Transverse colon (tissue), 4 donors: ENCODE results near the gene HEXD. TPM values are rescaled to one million over a fixed set of nuclear protein-coding genes. Genes with fewer than 3 reads are reported as not detected.

ENCODE experiments used
- DNase-seq: peaks from one replicate; pipeline ENCODE4 v3.0.0-alpha.2; 2019
- H3K27ac ChIP-seq, 4 donors: fragments of 200-600 bp; sonication (generic); 2 replicates each; pipeline ENCODE4 v1.5.1; 2016 to 2018; ENCODE audit warnings: inconsistent platforms in 4 of 4
- H3K27me3 ChIP-seq: fragments of 200-600 bp; sonication (generic); 2 replicates; pipeline ENCODE4 v1.5.1; 2017; ENCODE audit warnings: inconsistent platforms
- H3K36me3 ChIP-seq, 4 donors: fragments of 200-600 bp; sonication (generic); 2 replicates each; pipeline ENCODE4 v1.5.1; 2017 to 2019; ENCODE audit warnings: inconsistent platforms in 4 of 4
- H3K4me1 ChIP-seq, 4 donors: fragments of 200-600 bp; sonication (generic); 2 replicates each; pipeline ENCODE4 v1.5.1; 2017 to 2020; ENCODE audit warnings: inconsistent platforms in 4 of 4
- H3K4me3 ChIP-seq, 4 donors: fragments of 200-600 bp; sonication (generic); 1 replicate in 1 of 4; 2 replicates in 3 of 4; pipeline versions ENCODE4 v1.5.1 to v1.6.1; 2017 to 2019; ENCODE audit warnings: inconsistent platforms in 4 of 4
- H3K9me3 ChIP-seq, 2 donors: fragments of 200-600 bp; sonication (generic); 2 replicates each; pipeline ENCODE4 v1.5.1; 2017 to 2019; ENCODE audit warnings: inconsistent platforms in 2 of 2
- EP300 ChIP-seq: sonication (generic); formaldehyde crosslinking; IDR thresholded peaks from one replicate; pipeline ENCODE4 v1.6.1; 2017; ENCODE audit warnings: antibody characterized with exemption, low read depth
- POLR2A ChIP-seq: fragments of 450-650 bp; IDR thresholded peaks from one replicate; pipeline ENCODE4 v1.6.1; 2016; ENCODE audit warnings: antibody characterized with exemption, mild to moderate bottlenecking, moderate library complexity
- POLR2AphosphoS5 ChIP-seq, 3 donors: sonication (generic); formaldehyde crosslinking; IDR thresholded peaks; one replicate each; pipeline ENCODE4 v1.6.1; 2016; ENCODE audit warnings: antibody characterized with exemption in 3 of 3
- WGBS, 2 donors: methylation state at CpG; one replicate each; pipeline ENCODE4 v1.1.5; 2018; ENCODE audit warnings: low coverage in 1 of 2; 5-methylcytosine and 5-hydroxymethylcytosine counted together
- in situ Hi-C, 4 donors: fragments of 200-750 bp; cut with MboI; loops; one replicate each; pipeline versions ENCODE4 v1.15.0 to v1.15.1; 2017; ENCODE audit warnings: low sequenced_read_pairs in 3 of 4, low pct_ligation_motif_present in 1 of 4, low pct_unique_long_range_greater_than_20kb in 1 of 4
- intact Hi-C: fragments of 100-400 bp; cut with DNase I; formaldehyde crosslinking; loops from one replicate; pipeline ENCODE4 v1.15.1; 2023; ENCODE audit warnings: low total_unique reads
- total RNA-seq, 4 donors: library from RNA; depleted of rRNA; stranded (reverse); fragments of >200 nt; gene quantifications; one replicate each; pipeline ENCODE4 v1.1.0, GENCODE V29; 2016
- TF ChIP-seq, protein P1 (sequence below), 5 experiments: fragments of 200-600 bp in 3 of 5; fragments of 450-650 bp in 2 of 5; sonication (generic) in 3 of 5; IDR thresholded peaks; 1 replicate in 2 of 5; 2 replicates in 3 of 5; pipeline ENCODE4 v1.5.1; 2016 to 2017; ENCODE audit warnings: antibody characterized with exemption in 5 of 5, inconsistent platforms in 3 of 5, mild to moderate bottlenecking in 2 of 5, moderate library complexity in 1 of 5

HEXD gene
- total RNA-seq, 4 donors from 2014 or later = 45.5 to 258 (median 102) TPM

DNA sequence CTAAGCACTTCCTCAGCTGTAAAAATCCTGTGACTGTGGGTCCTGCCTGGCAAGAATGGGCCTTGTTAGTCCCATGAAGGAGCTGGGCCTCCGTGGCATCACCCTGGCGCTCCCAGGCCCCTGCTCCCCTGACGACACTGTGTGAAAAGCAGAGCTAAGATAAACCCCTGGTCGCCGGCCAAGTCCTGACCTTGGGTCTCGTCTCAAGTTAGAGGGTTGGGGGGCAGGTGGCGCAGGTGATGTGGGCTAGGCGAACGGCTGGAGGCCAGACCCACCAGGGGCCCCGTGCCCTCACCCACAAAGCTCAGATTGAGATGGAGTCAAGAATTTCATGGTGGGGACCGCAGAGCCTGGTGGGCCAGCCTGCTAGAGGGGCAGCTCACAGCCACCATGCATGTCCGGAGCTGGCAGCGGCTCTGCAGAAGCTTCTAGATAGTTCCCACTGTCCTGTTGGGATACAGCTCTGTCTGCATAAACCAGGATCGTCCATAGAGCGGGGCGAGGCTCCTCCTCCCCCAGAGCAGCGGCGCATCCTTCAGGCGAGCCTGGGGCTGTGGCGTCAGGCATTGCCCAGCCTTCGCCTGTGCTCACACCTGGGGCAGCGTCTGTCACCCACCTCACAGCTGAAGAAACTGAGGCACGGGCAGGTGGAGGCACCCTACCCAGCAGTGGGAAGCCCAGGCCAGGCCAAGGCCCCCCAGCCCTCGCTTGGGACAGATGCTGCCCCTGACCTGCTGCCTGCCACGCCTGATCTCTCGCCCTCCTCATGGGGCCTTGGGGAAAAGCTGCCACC is 20.4 kb downstream of the HEXD start:
- WGBS, 2 donors = 88% methylated on average over 25 of the region's 26 CpGs; no CpG with 5 or more reads in 1 of the 2 donors
- intact Hi-C loops (no loop called here), in situ Hi-C loops (no loop called here)
- DNase-seq = no peak
- H3K9me3 ChIP-seq = no peaks in the 10 kb centered on the region
- H3K4me1 ChIP-seq = peaks cover 0 to 3% (median 1%) of the 10 kb centered on the region in 4 donors
- H3K36me3 ChIP-seq = no peaks in the 10 kb centered on the region
- no peak for TF ChIP-seq EP300
- TF ChIP-seq POLR2AphosphoS5 (IDR thresholded peaks at IDR 0.05) = no peak
- no peak for TF ChIP-seq POLR2A
- TF ChIP-seq, protein P1, sequence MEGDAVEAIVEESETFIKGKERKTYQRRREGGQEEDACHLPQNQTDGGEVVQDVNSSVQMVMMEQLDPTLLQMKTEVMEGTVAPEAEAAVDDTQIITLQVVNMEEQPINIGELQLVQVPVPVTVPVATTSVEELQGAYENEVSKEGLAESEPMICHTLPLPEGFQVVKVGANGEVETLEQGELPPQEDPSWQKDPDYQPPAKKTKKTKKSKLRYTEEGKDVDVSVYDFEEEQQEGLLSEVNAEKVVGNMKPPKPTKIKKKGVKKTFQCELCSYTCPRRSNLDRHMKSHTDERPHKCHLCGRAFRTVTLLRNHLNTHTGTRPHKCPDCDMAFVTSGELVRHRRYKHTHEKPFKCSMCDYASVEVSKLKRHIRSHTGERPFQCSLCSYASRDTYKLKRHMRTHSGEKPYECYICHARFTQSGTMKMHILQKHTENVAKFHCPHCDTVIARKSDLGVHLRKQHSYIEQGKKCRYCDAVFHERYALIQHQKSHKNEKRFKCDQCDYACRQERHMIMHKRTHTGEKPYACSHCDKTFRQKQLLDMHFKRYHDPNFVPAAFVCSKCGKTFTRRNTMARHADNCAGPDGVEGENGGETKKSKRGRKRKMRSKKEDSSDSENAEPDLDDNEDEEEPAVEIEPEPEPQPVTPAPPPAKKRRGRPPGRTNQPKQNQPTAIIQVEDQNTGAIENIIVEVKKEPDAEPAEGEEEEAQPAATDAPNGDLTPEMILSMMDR (IDR thresholded peaks at IDR 0.05) = no peak
- H3K4me3 ChIP-seq = no peak overlapping the region
- H3K27ac ChIP-seq = no peak overlapping the region
- H3K27me3 ChIP-seq = no peaks in the 10 kb centered on the region

GRCh38 chr17:82439194-82439828 is 21.2 kb downstream of the HEXD start:
- Histone ChIP-seq H3K4me1 (peaks cover 0 to 3% (median 1%) of the 10 kb centered on the region in 4 donors), H3K9me3 (no peaks in the 10 kb centered on the region), H3K27ac (no peak overlapping the region), H3K36me3 (no peaks in the 10 kb centered on the region), H3K27me3 (no peaks in the 10 kb centered on the region), H3K4me3 (no peak overlapping the region)
- TF ChIP-seq POLR2AphosphoS5 (IDR thresholded peaks at IDR 0.05) = no peak
- TF ChIP-seq EP300 = no peak
- TF ChIP-seq POLR2A = no peak
- TF ChIP-seq, protein P1 (IDR thresholded peaks at IDR 0.05) = no peak
- intact Hi-C loops (no loop called here), in situ Hi-C loops (no loop called here)
- WGBS, 2 donors = 86% methylated on average over 27 of the region's 29 CpGs; no CpG with 5 or more reads in 1 of the 2 donors
- DNase-seq = no peak

- no peaks in the 10 kb centered on the region for H3K36me3 ChIP-seq
- TF ChIP-seq POLR2A (no peak), EP300 (no peak), POLR2AphosphoS5 (IDR thresholded peaks at IDR 0.05) (no peak)
- TF ChIP-seq, protein P1 (IDR thresholded peaks at IDR 0.05) = no peak
- H3K9me3 ChIP-seq = no peaks in the 10 kb centered on the region
- 96% methylated on average over 34 of the region's 34 CpGs; no CpG with 5 or more reads in 1 of the 2 donors for WGBS, 2 donors
- peak overlapping the region in 1 of 4 donors; percentile 31 for H3K27ac ChIP-seq
- intact Hi-C loops (no loop called here), in situ Hi-C loops (no loop called here)
- peaks cover 0 to 3% (median 1%) of the 10 kb centered on the region in 4 donors for H3K4me1 ChIP-seq
- no peak overlapping the region for H3K4me3 ChIP-seq
- DNase-seq = no peak
- no peaks in the 10 kb centered on the region for H3K27me3 ChIP-seq
Measured at GRCh38 chr17:82439829-82440365, 21.8 kb downstream of the HEXD start.

- in situ Hi-C loops (no loop called here), intact Hi-C loops (no loop called here)
- Histone ChIP-seq H3K27me3 (no peaks in the 10 kb centered on the region), H3K36me3 (no peaks in the 10 kb centered on the region), H3K27ac (peak overlapping the region; percentile 3 to 31 (median 12)), H3K9me3 (no peaks in the 10 kb centered on the region), H3K4me3 (no peak overlapping the region), H3K4me1 (peaks cover 0 to 6% (median 1%) of the 10 kb centered on the region in 4 donors)
- no peak for DNase-seq
- TF ChIP-seq POLR2A = no peak
- TF ChIP-seq EP300 = no peak
- TF ChIP-seq, protein P1 (IDR thresholded peaks at IDR 0.05) = no peak
- no peak for TF ChIP-seq POLR2AphosphoS5 (IDR thresholded peaks at IDR 0.05)
- WGBS, 2 donors = 71% methylated on average over 22 of the region's 22 CpGs; no CpG with 5 or more reads in 1 of the 2 donors
Measured at GRCh38 chr17:82440469-82440981, 22.4 kb downstream of the HEXD start.
